Peyer's patch (tissue), 4 donors: ENCODE data around the gene SLC25A21.

ENCODE experiments used
- POLR2A ChIP-seq, 2 donors: fragments of 450-650 bp; IDR thresholded peaks; one replicate each; pipeline ENCODE4 v1.5.1; 2017; ENCODE audit warnings: antibody characterized with exemption in 2 of 2, mild to moderate bottlenecking in 2 of 2, moderate library complexity in 2 of 2
- TF ChIP-seq, protein P1 (sequence below), 6 experiments: fragments of 450-650 bp in 4 of 6; fragments of 200-600 bp in 2 of 6; sonication (generic) in 1 of 6; IDR thresholded peaks; one replicate each; pipeline ENCODE4 v1.5.1; 2017 to 2019; ENCODE audit warnings: antibody characterized with exemption in 6 of 6, mild to moderate bottlenecking in 3 of 6, moderate library complexity in 1 of 6

DNA sequence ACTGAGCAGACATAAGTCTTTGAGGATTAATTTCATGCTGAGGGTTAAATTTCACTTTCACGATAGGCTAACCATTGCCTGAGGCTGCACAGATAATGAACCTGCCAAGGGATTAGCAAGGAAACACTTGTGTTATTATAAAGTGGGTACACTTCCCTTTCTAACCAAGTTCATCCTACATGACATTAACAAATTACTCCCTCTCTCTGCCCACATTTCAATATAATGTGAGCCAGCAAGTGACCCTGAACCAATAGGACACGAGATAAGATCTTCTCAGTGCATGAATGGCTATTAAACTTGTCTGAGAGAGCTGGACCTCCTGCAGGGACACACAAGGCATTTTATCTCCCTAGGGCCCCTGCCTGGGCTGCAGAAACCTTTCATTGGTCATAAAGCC is 337.3 kb downstream of the SLC25A21 start:
- TF ChIP-seq, protein P1, sequence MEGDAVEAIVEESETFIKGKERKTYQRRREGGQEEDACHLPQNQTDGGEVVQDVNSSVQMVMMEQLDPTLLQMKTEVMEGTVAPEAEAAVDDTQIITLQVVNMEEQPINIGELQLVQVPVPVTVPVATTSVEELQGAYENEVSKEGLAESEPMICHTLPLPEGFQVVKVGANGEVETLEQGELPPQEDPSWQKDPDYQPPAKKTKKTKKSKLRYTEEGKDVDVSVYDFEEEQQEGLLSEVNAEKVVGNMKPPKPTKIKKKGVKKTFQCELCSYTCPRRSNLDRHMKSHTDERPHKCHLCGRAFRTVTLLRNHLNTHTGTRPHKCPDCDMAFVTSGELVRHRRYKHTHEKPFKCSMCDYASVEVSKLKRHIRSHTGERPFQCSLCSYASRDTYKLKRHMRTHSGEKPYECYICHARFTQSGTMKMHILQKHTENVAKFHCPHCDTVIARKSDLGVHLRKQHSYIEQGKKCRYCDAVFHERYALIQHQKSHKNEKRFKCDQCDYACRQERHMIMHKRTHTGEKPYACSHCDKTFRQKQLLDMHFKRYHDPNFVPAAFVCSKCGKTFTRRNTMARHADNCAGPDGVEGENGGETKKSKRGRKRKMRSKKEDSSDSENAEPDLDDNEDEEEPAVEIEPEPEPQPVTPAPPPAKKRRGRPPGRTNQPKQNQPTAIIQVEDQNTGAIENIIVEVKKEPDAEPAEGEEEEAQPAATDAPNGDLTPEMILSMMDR (IDR thresholded peaks at IDR 0.05) = no peak
- TF ChIP-seq POLR2A (IDR thresholded peaks at IDR 0.05) = no peak
